Endodermal cell (in vitro differentiated cells): ENCODE measurements around the gene TRIO. TPM values are rescaled to one million over a fixed set of nuclear protein-coding genes. Genes with fewer than 3 reads are reported as not detected.

Source experiments
- DNase-seq: peaks from one replicate; pipeline ENCODE4 v3.0.0-alpha.2; 2017
- H3K27ac ChIP-seq: 2 replicates; pipeline ENCODE4 v1.5.1; 2013; ENCODE audit warnings: mild to moderate bottlenecking, low read depth, low read length, moderate library complexity
- H3K27me3 ChIP-seq: 2 replicates; pipeline ENCODE4 v1.6.1; 2013; ENCODE audit warnings: mild to moderate bottlenecking, low read length, moderate library complexity; ENCODE audit not compliant: insufficient read depth, control insufficient read depth, poor library complexity, severe bottlenecking
- H3K36me3 ChIP-seq: 2 replicates; pipeline ENCODE4 v1.7.0; 2013; ENCODE audit warnings: mild to moderate bottlenecking, low read length, moderate library complexity; ENCODE audit not compliant: control insufficient read depth, insufficient read depth
- H3K4me1 ChIP-seq: one replicate; pipeline ENCODE4 v1.7.0; 2013; ENCODE audit warnings: low read length; ENCODE audit not compliant: control insufficient read depth, insufficient read depth
- H3K4me3 ChIP-seq: 2 replicates; pipeline ENCODE4 v1.5.1; 2013; ENCODE audit warnings: mild to moderate bottlenecking, low read length, moderate library complexity
- H3K9ac ChIP-seq: 2 replicates; pipeline ENCODE4 v1.6.1; 2013; ENCODE audit warnings: mild to moderate bottlenecking, low read length, moderate library complexity; ENCODE audit not compliant: poor library complexity, severe bottlenecking; ENCODE audit errors: extremely low read depth
- H3K9me3 ChIP-seq: 2 replicates; pipeline ENCODE4 v1.6.1; 2013; ENCODE audit warnings: mild to moderate bottlenecking, low read length, moderate library complexity; ENCODE audit not compliant: control insufficient read depth
- H3K27ac Mint-ChIP-seq: 2 replicates; pipeline ENCODE4 v1.8.0; 2020; ENCODE audit warnings: mixed read lengths
- H3K27me3 Mint-ChIP-seq: 2 replicates; pipeline ENCODE4 v1.8.0; 2021; ENCODE audit warnings: mild to moderate bottlenecking, mixed read lengths; ENCODE audit not compliant: insufficient read depth
- H3K36me3 Mint-ChIP-seq: 2 replicates; pipeline ENCODE4 v1.8.0; 2020; ENCODE audit warnings: low read depth, mixed read lengths
- H3K4me1 Mint-ChIP-seq: 2 replicates; pipeline ENCODE4 v1.8.0; 2020; ENCODE audit warnings: mixed read lengths
- H3K4me3 Mint-ChIP-seq: 2 replicates; pipeline ENCODE4 v1.8.0; 2020; ENCODE audit warnings: mild to moderate bottlenecking, moderate library complexity, mixed read lengths
- H3K9me3 Mint-ChIP-seq: 2 replicates; pipeline ENCODE4 v1.8.0; 2020; ENCODE audit warnings: mild to moderate bottlenecking, mixed read lengths
- CTCF ChIP-seq: fragments of 200-600 bp; sonication (generic); conservative IDR thresholded peaks from 2 replicates; pipeline ENCODE4 v1.5.0; 2021; ENCODE audit warnings: antibody characterized with exemption, mild to moderate bottlenecking
- WGBS, 2 experiments: methylation state at CpG; one replicate each; pipeline versions ENCODE4 v1.1.5 to v1.1.7; 2013; ENCODE audit warnings: missing lambda C conversion rate in 2 of 2, mixed read lengths in 1 of 2; ENCODE audit not compliant: insufficient coverage in 1 of 2, insufficient read length in 1 of 2; 5-methylcytosine and 5-hydroxymethylcytosine counted together
- total RNA-seq, 2 donors: library from RNA; stranded (reverse); fragmentation: NEBNext Ultra II Directional in 1 of 2; extraction: Animal tissue kit (Norgen Biotek cat#: 25700) in 1 of 2; gene quantifications; 2 replicates in 1 of 2; 3 replicates in 1 of 2; pipeline ENCODE4 v1.2.1, GENCODE V29; 2021

Gene TRIO
- total RNA-seq, 2 donors from 2014 or later: 88.3 to 109 TPM

GRCh38 chr5:14213253-14213652 is 70.1 kb downstream of the TRIO start:
- H3K27ac Mint-ChIP-seq: no peak overlapping the region
- H3K4me3 ChIP-seq: no peak overlapping the region
- H3K27me3 ChIP-seq: peaks cover 70% of the 10 kb centered on the region
- H3K4me1 Mint-ChIP-seq: peaks cover 37% of the 10 kb centered on the region
- no peaks in the 10 kb centered on the region for H3K36me3 Mint-ChIP-seq
- no peaks in the 10 kb centered on the region for H3K9me3 Mint-ChIP-seq
- no peak for DNase-seq
- H3K4me1 ChIP-seq: peaks cover 10% of the 10 kb centered on the region
- no peak overlapping the region for H3K27ac ChIP-seq
- WGBS, 2 experiments: 94% methylated on average over 1 of the region's 1 CpG; no CpG with 5 or more reads in 1 of the 2 experiments
- no peak overlapping the region for H3K4me3 Mint-ChIP-seq
- no peak for TF ChIP-seq CTCF
- H3K27me3 Mint-ChIP-seq: peaks cover 68% of the 10 kb centered on the region
- no peak overlapping the region for H3K9ac ChIP-seq
- H3K9me3 ChIP-seq: no peaks in the 10 kb centered on the region
- no peaks in the 10 kb centered on the region for H3K36me3 ChIP-seq

DNA sequence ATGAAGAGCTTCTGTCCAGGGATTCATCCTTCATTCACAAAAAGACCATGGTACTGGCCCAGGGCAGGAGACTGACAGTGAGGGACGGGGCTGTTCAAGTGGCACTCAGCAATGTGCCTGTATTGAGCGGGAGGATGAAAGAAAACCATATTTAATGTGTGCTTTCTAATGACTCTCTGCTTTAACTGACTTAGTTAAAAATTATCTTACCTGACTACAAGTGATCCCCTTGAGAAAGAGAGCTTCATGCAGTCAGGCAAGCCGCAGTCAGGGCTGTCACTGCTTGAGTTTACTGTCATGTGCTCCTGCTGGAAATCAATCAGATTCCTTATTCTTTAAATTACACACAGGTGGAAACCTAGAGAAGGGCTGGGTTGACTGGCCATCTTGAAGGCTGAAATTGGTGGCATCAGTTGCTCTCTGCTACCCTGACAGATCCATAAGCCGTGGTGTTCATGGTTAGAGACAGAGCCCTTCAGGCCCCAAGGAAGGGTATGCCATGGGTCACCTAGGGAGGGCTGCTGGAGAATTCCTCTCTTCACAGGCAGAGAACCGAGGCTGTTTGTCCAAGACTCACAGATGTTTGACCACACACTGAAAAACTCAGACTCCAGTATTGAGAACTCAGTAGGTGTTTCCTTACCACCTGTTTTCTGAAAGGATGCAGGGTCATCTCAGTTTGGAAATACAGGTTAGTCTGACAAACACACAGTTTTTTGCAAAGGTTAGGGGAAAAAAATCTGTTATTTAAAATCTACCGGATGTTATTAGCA is 70.9 kb downstream of the TRIO start:
- H3K27me3 Mint-ChIP-seq: peaks cover 76% of the 10 kb centered on the region
- no peak overlapping the region for H3K4me3 ChIP-seq
- no peaks in the 10 kb centered on the region for H3K36me3 ChIP-seq
- no peaks in the 10 kb centered on the region for H3K36me3 Mint-ChIP-seq
- H3K4me3 Mint-ChIP-seq: no peak overlapping the region
- DNase-seq: no peak
- H3K9me3 Mint-ChIP-seq: no peaks in the 10 kb centered on the region
- H3K27me3 ChIP-seq: peaks cover 74% of the 10 kb centered on the region
- H3K4me1 ChIP-seq: peaks cover 8% of the 10 kb centered on the region
- peaks cover 36% of the 10 kb centered on the region for H3K4me1 Mint-ChIP-seq
- peak overlapping the region; percentile 23 for H3K27ac Mint-ChIP-seq
- H3K9me3 ChIP-seq: no peaks in the 10 kb centered on the region
- WGBS, 2 experiments: 84 to 87% methylated on average over 5 to 6 of the region's 6 CpGs
- no peak overlapping the region for H3K9ac ChIP-seq
- no peak for TF ChIP-seq CTCF
- no peak overlapping the region for H3K27ac ChIP-seq

- Histone ChIP-seq H3K4me3 (no peak overlapping the region), H3K4me1 (peaks cover 8% of the 10 kb centered on the region), H3K27me3 (peaks cover 89% of the 10 kb centered on the region), H3K36me3 (no peaks in the 10 kb centered on the region), H3K9me3 (no peaks in the 10 kb centered on the region), H3K27ac (no peak overlapping the region), H3K9ac (no peak overlapping the region)
- 57 to 58% methylated on average over 3 to 6 of the region's 6 CpGs for WGBS, 2 experiments
- H3K9me3 Mint-ChIP-seq: no peaks in the 10 kb centered on the region
- no peaks in the 10 kb centered on the region for H3K36me3 Mint-ChIP-seq
- peaks cover 51% of the 10 kb centered on the region for H3K4me1 Mint-ChIP-seq
- TF ChIP-seq CTCF: no peak
- H3K27ac Mint-ChIP-seq: no peak overlapping the region
- H3K4me3 Mint-ChIP-seq: no peak overlapping the region
- no peak for DNase-seq
- H3K27me3 Mint-ChIP-seq: peaks cover 86% of the 10 kb centered on the region
Measured at GRCh38 chr5:14215901-14216300, 72.8 kb downstream of the TRIO start.
